Neural progenitor cell (in vitro differentiated cells): ENCODE data around the gene FCAMR. TPM values are rescaled to one million over a fixed set of nuclear protein-coding genes. Genes with fewer than 3 reads are reported as not detected.
A peak's percentile ranks its signal among the peaks of the same experiment; 100 is the strongest.

Source experiments
- DNase-seq: peaks from one replicate; pipeline ENCODE4 v3.0.0-alpha.2; 2016; ENCODE audit warnings: low spot score
- H2AFZ ChIP-seq: fragments of 200-600 bp; sonication (generic); replicated peaks from 2 replicates; pipeline ENCODE4 v1.6.1; 2016; ENCODE audit warnings: antibody characterized with exemption
- H3F3A ChIP-seq: fragments of 200-600 bp; sonication (generic); 2 replicates; pipeline ENCODE4 v1.6.1; 2016; ENCODE audit warnings: antibody characterized with exemption, low read depth
- H3K27ac ChIP-seq: fragments of 200-600 bp; sonication (generic); 2 replicates; pipeline ENCODE4 v1.5.1; 2016; ENCODE audit warnings: mild to moderate bottlenecking
- H3K27me3 ChIP-seq: fragments of 200-600 bp; sonication (generic); 2 replicates; pipeline ENCODE4 v1.6.1; 2016; ENCODE audit warnings: mild to moderate bottlenecking, moderate library complexity
- H3K36me3 ChIP-seq: fragments of 200-600 bp; sonication (generic); 2 replicates; pipeline ENCODE4 v1.5.1; 2016
- H3K4me1 ChIP-seq: fragments of 200-600 bp; sonication (generic); 2 replicates; pipeline ENCODE4 v1.6.1; 2016; ENCODE audit warnings: mixed run types
- H3K4me2 ChIP-seq: fragments of 200-600 bp; sonication (generic); 2 replicates; pipeline ENCODE4 v1.6.1; 2016
- H3K4me3 ChIP-seq: fragments of 200-600 bp; sonication (generic); 2 replicates; pipeline ENCODE4 v1.5.1; 2016
- H3K79me2 ChIP-seq: fragments of 200-600 bp; sonication (generic); 2 replicates; pipeline ENCODE4 v1.6.1; 2016; ENCODE audit warnings: low read depth
- H3K9ac ChIP-seq: fragments of 200-600 bp; sonication (generic); 2 replicates; pipeline ENCODE4 v1.6.1; 2016
- H3K9me3 ChIP-seq: fragments of 200-600 bp; sonication (generic); 2 replicates; pipeline ENCODE4 v1.5.1; 2016; ENCODE audit warnings: low read depth
- H4K20me1 ChIP-seq: fragments of 200-600 bp; sonication (generic); 2 replicates; pipeline ENCODE4 v1.6.1; 2016; ENCODE audit warnings: low read depth
- H3K27ac Mint-ChIP-seq: 3 replicates; pipeline ENCODE4 v1.8.0; 2021; ENCODE audit warnings: mixed read lengths
- H3K27me3 Mint-ChIP-seq: 2 replicates; pipeline ENCODE4 v1.8.0; 2022; ENCODE audit warnings: low read depth, mild to moderate bottlenecking, inconsistent platforms, moderate library complexity, mixed read lengths; ENCODE audit not compliant: insufficient read depth
- H3K36me3 Mint-ChIP-seq: 3 replicates; pipeline ENCODE4 v1.8.0; 2021; ENCODE audit warnings: mixed read lengths
- H3K4me1 Mint-ChIP-seq: 3 replicates; pipeline ENCODE4 v1.8.0; 2021; ENCODE audit warnings: mixed read lengths
- H3K4me3 Mint-ChIP-seq: 3 replicates; pipeline ENCODE4 v1.8.0; 2021; ENCODE audit warnings: mild to moderate bottlenecking, moderate library complexity, mixed read lengths
- H3K9me3 Mint-ChIP-seq: 3 replicates; pipeline ENCODE4 v1.8.0; 2020; ENCODE audit warnings: mixed read lengths
- CTCF ChIP-seq: fragments of 200-600 bp; sonication (generic); IDR thresholded peaks from 2 replicates; pipeline ENCODE4 v1.5.1; 2017; ENCODE audit warnings: antibody characterized with exemption, mild to moderate bottlenecking
- EZH2 ChIP-seq: fragments of 200-600 bp; sonication (generic); IDR thresholded peaks from 2 replicates; pipeline ENCODE4 v1.6.1; 2017; ENCODE audit warnings: antibody characterized with exemption, mild to moderate bottlenecking, moderate library complexity
- EZH2phosphoT487 ChIP-seq: fragments of 200-600 bp; sonication (generic); IDR thresholded peaks from 2 replicates; pipeline ENCODE4 v1.6.1; 2017; ENCODE audit warnings: antibody characterized with exemption
- total RNA-seq: library from RNA; depleted of rRNA; stranded (reverse); fragments of >200 nt; gene quantifications from 2 replicates; pipeline ENCODE4 v1.2.3, GENCODE V29; 2015; ENCODE audit warnings: low replicate concordance

FCAMR gene
- total RNA-seq, 1 donor from 2014 or later = not detected

GRCh38 chr1:206909883-206910318 lies 60.4 kb downstream of the FCAMR start:
- H2AFZ ChIP-seq = peak overlapping the region; percentile 96
- H3K79me2 ChIP-seq = no peaks in the 10 kb centered on the region
- H3K36me3 Mint-ChIP-seq = no peaks in the 10 kb centered on the region
- H3F3A ChIP-seq = peaks cover 10% of the 10 kb centered on the region
- H3K27me3 Mint-ChIP-seq = peaks cover 36% of the 10 kb centered on the region
- no peaks in the 10 kb centered on the region for H3K9me3 Mint-ChIP-seq
- H3K4me1 ChIP-seq = peaks cover 4% of the 10 kb centered on the region
- TF ChIP-seq EZH2 (no peak), EZH2phosphoT487 (peak; percentile 63)
- H3K9me3 ChIP-seq = no peaks in the 10 kb centered on the region
- no peak overlapping the region for H3K27ac Mint-ChIP-seq
- DNase-seq = peak; percentile 14
- peak overlapping the region; percentile 95 for H3K4me2 ChIP-seq
- peak overlapping the region; percentile 69 for H3K4me3 Mint-ChIP-seq
- peaks cover 65% of the 10 kb centered on the region for H3K27me3 ChIP-seq
- H3K27ac ChIP-seq = no peak overlapping the region
- peak overlapping the region; percentile 59 for H3K4me3 ChIP-seq
- no peak overlapping the region for H3K9ac ChIP-seq
- H4K20me1 ChIP-seq = peaks cover 3% of the 10 kb centered on the region
- H3K4me1 Mint-ChIP-seq = peaks cover 3% of the 10 kb centered on the region
- H3K36me3 ChIP-seq = no peaks in the 10 kb centered on the region

- no peaks in the 10 kb centered on the region for H3K9me3 Mint-ChIP-seq
- no peaks in the 10 kb centered on the region for H3K36me3 Mint-ChIP-seq
- H3K4me3 Mint-ChIP-seq = peak overlapping the region; percentile 73
- peaks cover 41% of the 10 kb centered on the region for H3K27me3 Mint-ChIP-seq
- Histone ChIP-seq H3K4me2 (peak overlapping the region; percentile 95), H3K9ac (no peak overlapping the region), H4K20me1 (peaks cover 3% of the 10 kb centered on the region), H3K79me2 (no peaks in the 10 kb centered on the region), H3K36me3 (no peaks in the 10 kb centered on the region), H2AFZ (peak overlapping the region; percentile 96), H3K4me1 (peaks cover 4% of the 10 kb centered on the region), H3F3A (peaks cover 10% of the 10 kb centered on the region), H3K9me3 (no peaks in the 10 kb centered on the region), H3K4me3 (peak overlapping the region; percentile 59), H3K27me3 (peaks cover 65% of the 10 kb centered on the region), H3K27ac (no peak overlapping the region)
- no peak overlapping the region for H3K27ac Mint-ChIP-seq
- TF ChIP-seq EZH2 (peak; percentile 81), CTCF (no peak), EZH2phosphoT487 (peak; percentile 75)
- DNase-seq = peak; percentile 71
- H3K4me1 Mint-ChIP-seq = peaks cover 3% of the 10 kb centered on the region
Observed at GRCh38 chr1:206909161-206909882, 60.9 kb downstream of the FCAMR start.

- Histone ChIP-seq H4K20me1 (peaks cover 3% of the 10 kb centered on the region), H3F3A (peaks cover 10% of the 10 kb centered on the region), H3K36me3 (no peaks in the 10 kb centered on the region), H3K4me1 (peaks cover 4% of the 10 kb centered on the region), H3K9ac (no peak overlapping the region), H3K27me3 (peaks cover 58% of the 10 kb centered on the region), H3K4me3 (no peak overlapping the region), H3K9me3 (no peaks in the 10 kb centered on the region), H3K27ac (no peak overlapping the region), H3K79me2 (no peaks in the 10 kb centered on the region), H3K4me2 (no peak overlapping the region), H2AFZ (no peak overlapping the region)
- TF ChIP-seq CTCF = no peak
- TF ChIP-seq EZH2phosphoT487 = no peak
- TF ChIP-seq EZH2 = no peak
- Mint-ChIP-seq H3K4me3 (peak overlapping the region; percentile 53), H3K27me3 (peaks cover 39% of the 10 kb centered on the region), H3K36me3 (no peaks in the 10 kb centered on the region), H3K9me3 (no peaks in the 10 kb centered on the region), H3K27ac (no peak overlapping the region), H3K4me1 (peaks cover 3% of the 10 kb centered on the region)
- DNase-seq = no peak
Observed at GRCh38 chr1:206908038-206908437, 62.2 kb downstream of the FCAMR start.

Other genes with a start within 250 kb of the FCAMR start
- not detected in 2 replicates for gene IL19, start 199.7 kb downstream of the FCAMR start, total RNA-seq
- gene IL10, start 198.0 kb downstream of the FCAMR start, total RNA-seq = not detected in 2 replicates
- gene IL20, start 104.8 kb downstream of the FCAMR start, total RNA-seq = not detected in 2 replicates
- gene IL24, start 73.0 kb downstream of the FCAMR start, total RNA-seq = not detected in 2 replicates
- not detected in 2 replicates for gene FCMR, start 48.5 kb downstream of the FCAMR start, total RNA-seq
- gene PIGR, start 24.0 kb downstream of the FCAMR start, total RNA-seq = not detected in 2 replicates
- gene C1orf116, start 62.3 kb upstream of the FCAMR start, total RNA-seq = 0.04 and 0.56 TPM in 2 replicates
- gene YOD1, start 80.7 kb upstream of the FCAMR start, total RNA-seq = 17.7 and 27.0 TPM in 2 replicates
- gene PFKFB2, start 82.8 kb upstream of the FCAMR start, total RNA-seq = 6.0 and 10.0 TPM in 2 replicates
- not detected in 2 replicates for gene C4BPB, start 118.4 kb upstream of the FCAMR start, total RNA-seq
- 0.06 TPM in 1 of 2 replicates, not detected in the other for gene C4BPA, start 133.8 kb upstream of the FCAMR start, total RNA-seq